PC-3 (cell line): ENCODE data around the gene WNT4. TPM values are rescaled to one million over a fixed set of nuclear protein-coding genes. Genes with fewer than 3 reads are reported as not detected.

Experiments
- ATAC-seq: fragments of 200-7000 bp; cut with Tn5 transposase; 2 replicates; pipeline ENCODE4 v1.9.1; 2020; ENCODE audit warnings: mild to moderate bottlenecking, moderate library complexity
- BruUV-seq: library from RNA; stranded (reverse); fragments of 400-500 nt; replicated peaks from 2 replicates; lab custom pipeline; 2021; lab: Mats Ljungman, UMichigan
- CTCF ChIA-PET: fragments of 300-600 bp; sonication (Branson Sonifier 250); formaldehyde crosslinking; loops from one replicate; lab custom pipeline; 2022; ENCODE audit warnings: antibody characterized with exemption; lab: Charles Lee
- POLR2A ChIA-PET: fragments of 300-600 bp; sonication (Branson Sonifier 250); formaldehyde crosslinking; loops from one replicate; lab custom pipeline; 2022; ENCODE audit warnings: antibody characterized with exemption; ENCODE audit not compliant: unreplicated experiment; lab: Charles Lee
- DNase-seq: peaks from one replicate; pipeline ENCODE4 v3.0.0-alpha.2; 2015
- H2AFZ ChIP-seq: fragments of 300-600 bp; sonication (generic); 2 replicates; pipeline ENCODE4 v1.6.0; 2016; ENCODE audit warnings: antibody characterized with exemption, low read length
- H3F3A ChIP-seq: fragments of 300-600 bp; sonication (generic); one replicate; pipeline ENCODE4 v1.6.0; 2017; ENCODE audit warnings: antibody characterized with exemption, low read length, control low read depth, mild to moderate bottlenecking; ENCODE audit not compliant: unreplicated experiment
- H3K27ac ChIP-seq: fragments of 300-600 bp; sonication (generic); 2 replicates; pipeline ENCODE4 v1.5.1; 2016; ENCODE audit warnings: mild to moderate bottlenecking, low read length
- H3K27me3 ChIP-seq: fragments of 300-600 bp; sonication (generic); 2 replicates; pipeline ENCODE4 v1.6.1; 2016; ENCODE audit warnings: low read length, mixed read lengths
- H3K36me3 ChIP-seq: fragments of 300-600 bp; sonication (generic); 2 replicates; pipeline ENCODE4 v1.6.1; 2016; ENCODE audit warnings: low read depth, mixed run types, low read length, mixed read lengths
- H3K4me1 ChIP-seq: fragments of 300-600 bp; sonication (generic); 2 replicates; pipeline ENCODE4 v1.5.1; 2016; ENCODE audit warnings: low read length; ENCODE audit not compliant: insufficient read depth
- H3K4me2 ChIP-seq: fragments of 300-600 bp; sonication (generic); 2 replicates; pipeline ENCODE4 v1.6.0; 2016; ENCODE audit warnings: low read length
- H3K4me3 ChIP-seq: fragments of 300-600 bp; sonication (generic); 2 replicates; pipeline ENCODE4 v1.5.1; 2016; ENCODE audit warnings: mild to moderate bottlenecking, low read length, mixed read lengths
- H3K79me2 ChIP-seq: fragments of 300-600 bp; sonication (generic); 2 replicates; pipeline ENCODE4 v1.6.1; 2017; ENCODE audit warnings: low read length, mixed read lengths
- H3K9ac ChIP-seq: fragments of 300-600 bp; sonication (generic); 2 replicates; pipeline ENCODE4 v1.6.0; 2016; ENCODE audit warnings: mild to moderate bottlenecking, low read length
- H3K9me2 ChIP-seq: fragments of 300-600 bp; sonication (generic); replicated peaks from 2 replicates; pipeline ENCODE4 v1.6.1; 2016; ENCODE audit warnings: mixed run types, low read length, mixed read lengths
- H3K9me3 ChIP-seq: fragments of 300-600 bp; sonication (generic); 2 replicates; pipeline ENCODE4 v1.6.1; 2016; ENCODE audit warnings: low read length, mixed read lengths
- H4K20me1 ChIP-seq: fragments of 300-600 bp; sonication (generic); 2 replicates; pipeline ENCODE4 v1.6.1; 2016; ENCODE audit warnings: low read length, mixed read lengths
- EZH2 ChIP-seq: fragments of 300-600 bp; sonication (generic); IDR thresholded peaks from one replicate; pipeline ENCODE4 v1.6.1; 2017; ENCODE audit warnings: antibody characterized with exemption, mild to moderate bottlenecking, low read length; ENCODE audit not compliant: unreplicated experiment
- EZH2phosphoT487 ChIP-seq: fragments of 300-600 bp; sonication (generic); IDR thresholded peaks from 2 replicates; pipeline ENCODE4 v1.6.1; 2018; ENCODE audit warnings: mild to moderate bottlenecking, antibody characterized with exemption, low read length, borderline replicate concordance
- intact Hi-C: fragments of 100-400 bp; cut with micrococcal nuclease; formaldehyde crosslinking; loops from 2 replicates; pipeline ENCODE4 v1.9.0; 2023
- total RNA-seq: library from RNA; depleted of rRNA; stranded (reverse); fragments of >200 nt; gene quantifications from 2 replicates; pipeline ENCODE4 v1.2.3, GENCODE V29; 2014
- TF ChIP-seq, protein P1 (sequence below): fragments of 300-600 bp; sonication (generic); conservative IDR thresholded peaks from 2 replicates; pipeline ENCODE4 v1.5.1; 2017; ENCODE audit warnings: antibody characterized with exemption, low read depth, mild to moderate bottlenecking, low read length

The WNT4 gene
- total RNA-seq, 1 experiment from 2014 or later = 0.51 TPM

DNA sequence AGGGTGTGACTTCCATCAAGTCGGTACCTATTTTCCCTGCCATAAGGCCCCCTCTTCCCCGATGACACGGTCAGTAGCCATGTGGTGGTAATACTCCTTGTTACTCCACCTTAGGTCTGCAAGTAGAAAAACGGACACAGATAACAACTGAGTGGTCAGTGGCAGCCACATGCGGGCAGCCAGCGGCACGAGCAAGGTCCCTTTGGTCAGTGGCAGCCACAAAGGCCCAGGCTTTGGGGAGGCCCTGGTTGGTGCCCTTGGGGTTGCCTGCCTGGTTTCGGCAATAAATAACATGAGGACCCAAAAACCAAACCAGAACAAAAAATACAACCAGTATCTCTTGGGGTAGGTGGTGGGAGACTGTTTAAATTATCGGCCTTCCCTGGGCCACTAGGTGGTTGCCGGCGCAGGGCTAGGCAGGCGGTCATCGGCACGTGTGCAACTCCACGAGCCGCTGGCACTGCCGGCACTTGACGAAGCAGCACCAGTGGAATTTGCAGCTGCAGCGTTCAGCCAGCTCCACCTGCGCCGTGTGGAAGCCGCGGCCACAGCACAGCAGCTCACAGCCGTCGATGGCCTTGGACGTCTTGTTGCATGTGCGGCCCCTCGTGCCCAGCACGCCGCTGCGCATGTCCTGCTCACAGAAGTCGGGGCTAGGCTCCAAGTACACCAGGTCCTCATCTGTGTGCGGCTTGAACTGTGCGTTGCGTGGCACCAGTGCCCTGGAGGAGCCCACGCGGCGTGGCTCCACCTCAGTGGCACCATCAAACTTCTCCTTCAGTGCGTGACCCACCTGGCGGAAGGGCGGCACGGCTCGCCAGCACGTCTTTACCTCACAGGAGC, 23.1 kb downstream of the WNT4 start:
- DNase-seq (no peak), ATAC-seq (no peak)
- POLR2A ChIA-PET = no interaction called here
- no peaks in the 10 kb centered on the region for H3K36me3 ChIP-seq
- no peak overlapping the region for H3K4me2 ChIP-seq
- CTCF ChIA-PET = no interaction called here
- TF ChIP-seq, protein P1, sequence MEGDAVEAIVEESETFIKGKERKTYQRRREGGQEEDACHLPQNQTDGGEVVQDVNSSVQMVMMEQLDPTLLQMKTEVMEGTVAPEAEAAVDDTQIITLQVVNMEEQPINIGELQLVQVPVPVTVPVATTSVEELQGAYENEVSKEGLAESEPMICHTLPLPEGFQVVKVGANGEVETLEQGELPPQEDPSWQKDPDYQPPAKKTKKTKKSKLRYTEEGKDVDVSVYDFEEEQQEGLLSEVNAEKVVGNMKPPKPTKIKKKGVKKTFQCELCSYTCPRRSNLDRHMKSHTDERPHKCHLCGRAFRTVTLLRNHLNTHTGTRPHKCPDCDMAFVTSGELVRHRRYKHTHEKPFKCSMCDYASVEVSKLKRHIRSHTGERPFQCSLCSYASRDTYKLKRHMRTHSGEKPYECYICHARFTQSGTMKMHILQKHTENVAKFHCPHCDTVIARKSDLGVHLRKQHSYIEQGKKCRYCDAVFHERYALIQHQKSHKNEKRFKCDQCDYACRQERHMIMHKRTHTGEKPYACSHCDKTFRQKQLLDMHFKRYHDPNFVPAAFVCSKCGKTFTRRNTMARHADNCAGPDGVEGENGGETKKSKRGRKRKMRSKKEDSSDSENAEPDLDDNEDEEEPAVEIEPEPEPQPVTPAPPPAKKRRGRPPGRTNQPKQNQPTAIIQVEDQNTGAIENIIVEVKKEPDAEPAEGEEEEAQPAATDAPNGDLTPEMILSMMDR = no peak
- no peak for TF ChIP-seq EZH2
- TF ChIP-seq EZH2phosphoT487 = no peak
- no peak overlapping the region for H3K27ac ChIP-seq
- no peaks in the 10 kb centered on the region for H3K79me2 ChIP-seq
- BruUV-seq = no TSS peak
- no peak overlapping the region for H2AFZ ChIP-seq
- no peaks in the 10 kb centered on the region for H3F3A ChIP-seq
- no peaks in the 10 kb centered on the region for H3K27me3 ChIP-seq
- no peaks in the 10 kb centered on the region for H3K4me1 ChIP-seq
- no peak overlapping the region for H3K9ac ChIP-seq
- intact Hi-C loops = no loop called here
- H4K20me1 ChIP-seq = no peaks in the 10 kb centered on the region
- H3K9me2 ChIP-seq = no peaks in the 10 kb centered on the region
- H3K4me3 ChIP-seq = no peak overlapping the region
- H3K9me3 ChIP-seq = no peaks in the 10 kb centered on the region

- BruUV-seq = no TSS peak
- CTCF ChIA-PET = no interaction called here
- TF ChIP-seq EZH2 (no peak), EZH2phosphoT487 (no peak)
- TF ChIP-seq, protein P1 = no peak
- ATAC-seq (no peak), DNase-seq (no peak)
- Histone ChIP-seq H3K9ac (no peak overlapping the region), H3K79me2 (no peaks in the 10 kb centered on the region), H3K4me1 (no peaks in the 10 kb centered on the region), H3K9me3 (no peaks in the 10 kb centered on the region), H3K9me2 (no peaks in the 10 kb centered on the region), H3K27ac (no peak overlapping the region), H3K27me3 (no peaks in the 10 kb centered on the region), H4K20me1 (no peaks in the 10 kb centered on the region), H3F3A (no peaks in the 10 kb centered on the region), H3K4me2 (no peak overlapping the region), H3K4me3 (no peak overlapping the region), H2AFZ (no peak overlapping the region), H3K36me3 (no peaks in the 10 kb centered on the region; the same call in 1 of the 2 replicates)
- POLR2A ChIA-PET = no interaction called here
- intact Hi-C loops = no loop called here
Measured at GRCh38 chr1:22118291-22118992, 24.5 kb downstream of the WNT4 start.
